Left ventricle myocardium inferior (tissue), 1 donor: ENCODE measurements around the gene PEX19. TPM values are rescaled to one million over a fixed set of nuclear protein-coding genes. Genes with fewer than 3 reads are reported as not detected.

ENCODE experiments used
- DNase-seq: peaks from one replicate; pipeline ENCODE4 v3.0.0-alpha.2; 2020
- H3K27ac ChIP-seq: fragments of 200-600 bp; replicated peaks from 2 replicates; pipeline ENCODE4 v1.8.0; 2021
- H3K27me3 ChIP-seq: fragments of 200-600 bp; 2 replicates; pipeline ENCODE4 v1.8.0; 2021; ENCODE audit warnings: low read depth
- H3K36me3 ChIP-seq: fragments of 200-600 bp; 2 replicates; pipeline ENCODE4 v1.8.0; 2021
- H3K4me1 ChIP-seq: fragments of 200-600 bp; 2 replicates; pipeline ENCODE4 v1.8.0; 2021
- H3K4me3 ChIP-seq: fragments of 200-600 bp; 2 replicates; pipeline ENCODE4 v1.8.0; 2021; ENCODE audit warnings: mild to moderate bottlenecking, moderate library complexity
- H3K9me3 ChIP-seq: fragments of 200-600 bp; replicated peaks from 2 replicates; pipeline ENCODE4 v1.8.0; 2021
- CTCF ChIP-seq: fragments of 200-600 bp; IDR thresholded peaks from 2 replicates; pipeline ENCODE4 v1.8.0; 2021; ENCODE audit warnings: antibody characterized with exemption, mild to moderate bottlenecking, borderline replicate concordance
- intact Hi-C: fragments of 100-400 bp; cut with micrococcal nuclease; formaldehyde crosslinking; loops from one replicate; pipeline ENCODE4 v1.11.0; 2022
- total RNA-seq: library from RNA; stranded (reverse); fragmentation: NEBNext Ultra II Directional; extraction: Animal tissue kit (Norgen Biotek cat#: 25700); gene quantifications from one replicate; pipeline ENCODE4 v1.2.1, GENCODE V29; 2021
- donor health status: DM: no; HTN: yes; CAD: no; lungs with severe emphysema.

Gene PEX19
- total RNA-seq, 1 donor from 2014 or later: 97.6 TPM

DNA sequence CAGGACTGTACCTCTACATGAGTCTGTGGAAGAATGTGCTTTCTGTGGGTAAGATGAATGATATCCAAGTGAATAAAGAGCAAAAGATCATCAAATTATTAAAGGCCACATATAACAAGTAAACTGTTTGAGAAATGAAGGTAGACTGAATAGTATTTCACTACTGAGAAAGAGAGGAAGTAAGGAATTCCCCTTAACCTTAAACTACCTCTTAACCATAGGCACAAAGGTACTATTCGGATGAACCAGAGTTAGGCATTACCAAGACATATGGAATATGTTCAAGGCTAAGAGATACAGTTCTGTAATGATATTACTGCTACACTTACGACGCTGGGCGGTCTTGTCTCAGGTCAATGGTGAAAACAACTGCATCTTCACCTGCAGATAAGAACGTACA is 48.1 kb downstream of the PEX19 start:
- H3K27me3 ChIP-seq: no peaks in the 10 kb centered on the region
- no peak overlapping the region for H3K27ac ChIP-seq
- no peak for DNase-seq
- peaks cover 91% of the 10 kb centered on the region for H3K36me3 ChIP-seq
- TF ChIP-seq CTCF: no peak
- H3K4me1 ChIP-seq: peaks cover 16% of the 10 kb centered on the region
- no peak overlapping the region for H3K4me3 ChIP-seq
- intact Hi-C loops: no loop called here
- H3K9me3 ChIP-seq: no peaks in the 10 kb centered on the region

- no peak overlapping the region for H3K4me3 ChIP-seq
- H3K9me3 ChIP-seq: no peaks in the 10 kb centered on the region
- H3K4me1 ChIP-seq: peaks cover 1% of the 10 kb centered on the region
- H3K27ac ChIP-seq: no peak overlapping the region
- H3K36me3 ChIP-seq: peaks cover 90% of the 10 kb centered on the region
- no peak for DNase-seq
- TF ChIP-seq CTCF: no peak
- intact Hi-C loops: no loop called here
- no peaks in the 10 kb centered on the region for H3K27me3 ChIP-seq
These were observed 52.0 kb downstream of the PEX19 start for GRCh38 chr1:160232911-160233310.

GRCh38 chr1:160228431-160228830 is 56.5 kb downstream of the PEX19 start:
- no peaks in the 10 kb centered on the region for H3K27me3 ChIP-seq
- no peak overlapping the region for H3K27ac ChIP-seq
- TF ChIP-seq CTCF: no peak
- H3K9me3 ChIP-seq: no peaks in the 10 kb centered on the region
- H3K4me1 ChIP-seq: peaks cover 17% of the 10 kb centered on the region
- DNase-seq: no peak
- no peak overlapping the region for H3K4me3 ChIP-seq
- intact Hi-C loops: no loop called here
- peaks cover 99% of the 10 kb centered on the region for H3K36me3 ChIP-seq

DNA sequence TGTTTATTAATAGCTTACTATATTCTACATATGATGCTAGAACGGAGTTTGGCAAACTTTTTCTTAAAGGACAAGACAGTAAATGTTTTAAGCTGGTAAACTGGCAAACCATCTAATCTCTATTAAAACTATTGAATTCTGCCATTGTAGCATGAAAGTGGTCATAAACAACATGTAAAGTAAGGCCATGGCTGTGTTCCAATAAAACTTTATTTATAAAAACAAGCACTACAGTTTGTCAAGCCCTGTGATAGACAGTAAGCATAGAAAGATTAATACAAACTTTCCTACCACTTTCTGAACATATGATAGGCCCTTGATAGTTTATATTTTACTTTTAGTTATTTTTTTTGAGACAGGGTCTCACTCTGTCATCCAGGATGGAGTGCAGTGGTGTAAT is 57.4 kb downstream of the PEX19 start:
- Histone ChIP-seq H3K9me3 (no peaks in the 10 kb centered on the region), H3K27ac (no peak overlapping the region), H3K36me3 (peaks cover 99% of the 10 kb centered on the region), H3K27me3 (no peaks in the 10 kb centered on the region), H3K4me1 (peaks cover 17% of the 10 kb centered on the region), H3K4me3 (no peak overlapping the region)
- no peak for TF ChIP-seq CTCF
- no peak for DNase-seq
- intact Hi-C loops: no loop called here

GRCh38 chr1:160227034-160227433 is 57.9 kb downstream of the PEX19 start:
- DNase-seq: no peak
- Histone ChIP-seq H3K4me3 (no peak overlapping the region), H3K27me3 (no peaks in the 10 kb centered on the region), H3K27ac (no peak overlapping the region), H3K9me3 (no peaks in the 10 kb centered on the region), H3K4me1 (peaks cover 17% of the 10 kb centered on the region), H3K36me3 (peaks cover 99% of the 10 kb centered on the region)
- intact Hi-C loops: no loop called here
- TF ChIP-seq CTCF: no peak

Other genes with a start within 250 kb of the PEX19 start
- not detected for gene KCNJ10, start 215.0 kb downstream of the PEX19 start, total RNA-seq
- 0.05 TPM for gene KCNJ9, start 203.6 kb downstream of the PEX19 start, total RNA-seq
- 18.2 TPM for gene IGSF8, start 186.5 kb downstream of the PEX19 start, total RNA-seq
- 401 TPM for gene ATP1A2, start 169.4 kb downstream of the PEX19 start, total RNA-seq
- 0.11 TPM for gene ATP1A4, start 133.5 kb downstream of the PEX19 start, total RNA-seq
- 39.2 TPM for gene CASQ1, start 94.6 kb downstream of the PEX19 start, total RNA-seq
- 280 TPM for gene PEA15, start 79.7 kb downstream of the PEX19 start, total RNA-seq
- gene DCAF8, start 22.6 kb downstream of the PEX19 start, total RNA-seq: 162 TPM
- gene COPA, start 58.1 kb upstream of the PEX19 start, total RNA-seq: 90.4 TPM
- 53.6 TPM for gene NCSTN, start 58.2 kb upstream of the PEX19 start, total RNA-seq
- not detected for gene NHLH1, start 81.9 kb upstream of the PEX19 start, total RNA-seq
- 2.1 TPM for gene VANGL2, start 115.4 kb upstream of the PEX19 start, total RNA-seq
- gene SLAMF6, start 238.1 kb upstream of the PEX19 start, total RNA-seq: 0.22 TPM